GM18861 (cell line): ENCODE data around the gene THSD7A.

ENCODE experiments used
- ATAC-seq: cut with Tn5 transposase; IDR thresholded peaks from one replicate; pipeline ENCODE4 v1.9.1; 2021; ENCODE audit not compliant: unreplicated experiment

THSD7A gene, protein sequence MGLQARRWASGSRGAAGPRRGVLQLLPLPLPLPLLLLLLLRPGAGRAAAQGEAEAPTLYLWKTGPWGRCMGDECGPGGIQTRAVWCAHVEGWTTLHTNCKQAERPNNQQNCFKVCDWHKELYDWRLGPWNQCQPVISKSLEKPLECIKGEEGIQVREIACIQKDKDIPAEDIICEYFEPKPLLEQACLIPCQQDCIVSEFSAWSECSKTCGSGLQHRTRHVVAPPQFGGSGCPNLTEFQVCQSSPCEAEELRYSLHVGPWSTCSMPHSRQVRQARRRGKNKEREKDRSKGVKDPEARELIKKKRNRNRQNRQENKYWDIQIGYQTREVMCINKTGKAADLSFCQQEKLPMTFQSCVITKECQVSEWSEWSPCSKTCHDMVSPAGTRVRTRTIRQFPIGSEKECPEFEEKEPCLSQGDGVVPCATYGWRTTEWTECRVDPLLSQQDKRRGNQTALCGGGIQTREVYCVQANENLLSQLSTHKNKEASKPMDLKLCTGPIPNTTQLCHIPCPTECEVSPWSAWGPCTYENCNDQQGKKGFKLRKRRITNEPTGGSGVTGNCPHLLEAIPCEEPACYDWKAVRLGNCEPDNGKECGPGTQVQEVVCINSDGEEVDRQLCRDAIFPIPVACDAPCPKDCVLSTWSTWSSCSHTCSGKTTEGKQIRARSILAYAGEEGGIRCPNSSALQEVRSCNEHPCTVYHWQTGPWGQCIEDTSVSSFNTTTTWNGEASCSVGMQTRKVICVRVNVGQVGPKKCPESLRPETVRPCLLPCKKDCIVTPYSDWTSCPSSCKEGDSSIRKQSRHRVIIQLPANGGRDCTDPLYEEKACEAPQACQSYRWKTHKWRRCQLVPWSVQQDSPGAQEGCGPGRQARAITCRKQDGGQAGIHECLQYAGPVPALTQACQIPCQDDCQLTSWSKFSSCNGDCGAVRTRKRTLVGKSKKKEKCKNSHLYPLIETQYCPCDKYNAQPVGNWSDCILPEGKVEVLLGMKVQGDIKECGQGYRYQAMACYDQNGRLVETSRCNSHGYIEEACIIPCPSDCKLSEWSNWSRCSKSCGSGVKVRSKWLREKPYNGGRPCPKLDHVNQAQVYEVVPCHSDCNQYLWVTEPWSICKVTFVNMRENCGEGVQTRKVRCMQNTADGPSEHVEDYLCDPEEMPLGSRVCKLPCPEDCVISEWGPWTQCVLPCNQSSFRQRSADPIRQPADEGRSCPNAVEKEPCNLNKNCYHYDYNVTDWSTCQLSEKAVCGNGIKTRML (N-terminal part only)

DNA sequence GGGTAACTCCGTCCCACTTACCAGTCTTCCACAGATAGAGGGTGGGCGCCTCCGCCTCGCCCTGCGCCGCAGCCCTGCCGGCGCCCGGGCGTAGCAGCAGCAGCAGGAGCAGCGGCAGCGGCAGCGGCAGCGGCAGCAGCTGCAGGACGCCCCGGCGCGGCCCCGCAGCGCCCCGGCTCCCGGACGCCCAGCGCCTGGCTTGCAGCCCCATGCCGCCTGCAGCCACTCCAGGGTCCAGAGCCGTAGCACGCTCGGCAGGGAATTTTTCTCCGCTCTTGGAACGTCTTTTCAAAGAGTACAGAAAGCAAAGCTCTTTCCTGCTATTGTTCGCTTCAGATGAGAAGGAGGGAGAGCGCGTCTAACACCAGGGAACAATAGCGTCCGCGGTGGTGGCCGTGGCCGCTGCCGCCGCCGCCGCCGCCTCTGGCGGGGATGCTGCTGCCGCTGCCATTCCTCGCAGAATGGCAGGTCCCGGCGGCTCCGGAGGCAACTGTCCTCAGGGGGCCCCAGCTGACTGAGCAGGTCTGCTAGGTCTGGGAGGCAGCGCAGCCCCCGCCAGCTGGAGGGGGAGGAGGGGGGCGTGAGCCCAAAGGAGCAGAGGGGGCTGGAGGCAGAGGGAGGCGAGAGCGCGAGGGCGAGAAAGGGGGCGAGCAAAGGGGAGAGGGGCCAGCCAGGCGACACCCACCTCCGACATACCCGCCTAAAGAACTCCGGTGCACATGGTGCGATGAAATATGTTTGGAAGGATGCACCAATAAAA, at the start of gene THSD7A:
THSD7A (minus strand) TSS at position 463 of the 760 bp plus-strand sequence; CDS start at position 211, 252 bp downstream.
- ATAC-seq: peak; percentile 46

DNA sequence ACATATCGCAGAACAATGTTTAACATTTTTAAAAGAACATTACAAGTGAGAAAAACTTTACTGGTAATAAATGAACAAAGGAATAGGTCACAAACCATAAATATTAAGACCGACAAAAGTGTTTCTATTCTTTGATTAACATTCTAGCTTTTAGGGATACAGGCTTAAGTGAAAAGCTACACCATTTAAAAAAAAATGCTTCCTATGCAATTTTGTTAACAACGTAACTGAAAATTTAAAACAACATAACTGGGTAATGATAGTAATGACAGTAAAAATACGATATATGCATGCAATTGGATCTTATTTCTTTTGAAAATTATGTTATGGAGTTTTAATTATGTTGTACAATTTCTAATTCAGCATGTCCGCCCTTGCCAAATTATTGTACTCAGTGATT, 49.7 kb upstream of the THSD7A start:
- ATAC-seq: no peak

DNA sequence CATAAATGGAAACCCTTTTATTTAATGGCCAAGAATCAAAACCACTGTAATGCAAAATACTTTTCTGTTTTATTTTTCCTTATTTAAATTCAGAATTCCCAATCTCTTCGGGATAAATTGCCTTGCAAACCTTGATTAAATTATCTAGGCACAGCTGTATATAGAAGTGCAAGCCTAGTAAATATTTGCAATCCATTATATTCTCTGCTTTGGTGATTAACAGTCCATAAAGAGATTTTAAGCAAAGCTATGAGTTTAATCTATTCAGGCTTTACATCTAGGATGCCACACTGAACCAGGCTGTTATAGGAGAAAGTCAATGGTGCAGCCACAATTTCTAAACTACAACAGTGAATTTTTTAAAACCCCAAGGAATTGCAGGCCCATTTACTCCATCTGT, 43.6 kb upstream of the THSD7A start:
- ATAC-seq: no peak

DNA sequence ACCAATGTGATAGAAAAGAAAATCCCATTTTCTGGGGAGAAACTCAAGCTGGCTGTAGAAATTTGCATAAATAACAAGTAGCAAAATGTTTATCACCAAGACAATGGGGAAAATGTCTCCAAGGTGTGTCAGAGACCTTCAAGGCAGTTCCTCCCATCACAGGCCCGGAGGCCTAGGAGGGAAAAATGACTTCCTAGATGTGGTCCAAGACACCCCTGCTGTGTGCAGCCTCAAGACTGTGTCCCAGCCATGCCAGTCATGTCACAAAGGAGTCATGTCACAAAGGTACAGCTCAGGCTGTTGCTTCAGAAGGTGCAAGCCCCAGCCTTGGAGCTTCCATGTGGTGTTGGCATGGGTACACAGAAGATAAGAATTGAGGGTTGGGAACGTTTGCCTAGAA, 33.7 kb upstream of the THSD7A start:
- no peak for ATAC-seq

DNA sequence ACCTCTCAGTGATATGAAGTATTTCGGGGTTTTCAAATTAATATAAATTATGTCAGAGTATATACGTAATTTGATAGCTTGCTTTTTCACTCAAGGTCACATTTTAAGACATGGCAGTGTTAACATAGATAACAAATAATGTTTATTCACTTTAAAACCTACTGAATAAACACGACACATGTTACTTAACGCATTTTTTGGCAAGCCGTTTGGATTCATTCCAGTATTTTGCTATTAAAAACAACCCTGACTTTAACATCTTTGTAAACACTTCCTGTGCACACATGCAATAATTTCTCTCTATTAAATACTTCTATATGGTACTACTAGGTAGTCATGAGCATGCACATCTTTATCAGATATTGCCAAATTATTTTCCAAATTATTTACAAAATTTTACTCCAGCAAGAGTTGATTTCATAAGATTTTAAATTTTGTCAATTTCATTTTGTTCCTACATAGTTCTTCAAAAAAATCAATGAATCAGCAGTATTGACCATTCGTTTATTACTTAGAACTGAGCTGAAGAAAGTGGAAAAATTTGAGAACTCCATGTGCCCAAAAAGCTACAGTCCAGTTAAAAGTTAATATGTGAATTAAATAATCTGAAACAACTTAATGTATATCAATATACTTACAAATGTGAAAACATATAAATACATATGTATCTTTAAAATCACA, 26.8 kb upstream of the THSD7A start:
- no peak for ATAC-seq

DNA sequence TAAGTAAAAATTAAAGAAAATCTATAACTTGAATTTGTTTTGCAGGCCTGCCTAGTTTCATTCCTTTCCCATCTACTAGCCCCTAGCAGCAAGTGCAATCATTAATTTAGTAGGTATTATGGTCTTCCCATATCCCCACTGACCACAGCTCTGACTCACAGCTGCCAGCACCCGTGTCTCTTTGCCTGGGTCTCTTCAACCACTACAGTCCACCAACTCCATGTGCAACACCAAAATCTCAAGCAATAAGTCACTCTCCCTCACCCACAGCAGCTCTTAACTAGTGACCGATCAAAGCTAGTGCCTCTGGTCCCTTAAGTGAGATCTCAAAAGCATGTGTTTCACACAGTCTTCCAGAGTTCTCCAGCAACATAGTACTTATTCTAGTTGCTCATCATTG, 26.0 kb upstream of the THSD7A start:
- no peak for ATAC-seq

DNA sequence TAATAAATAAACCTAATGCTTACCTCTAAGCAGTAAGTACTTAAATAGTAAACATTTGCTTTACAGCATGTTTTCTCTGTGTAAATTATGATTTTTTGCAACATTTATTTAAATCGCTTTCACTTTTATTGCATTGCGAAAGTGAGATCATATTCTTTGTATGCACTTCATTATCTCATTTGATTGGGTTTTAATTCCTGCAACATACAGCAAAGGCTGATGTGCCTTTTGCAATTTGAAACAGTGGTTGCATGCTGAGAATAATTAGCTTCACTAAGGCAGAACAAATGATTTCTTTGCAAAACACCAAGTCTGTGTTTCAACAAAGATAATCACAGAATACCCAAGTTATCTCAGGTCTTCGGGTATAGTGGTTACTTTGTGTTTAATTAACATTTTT, 16.3 kb upstream of the THSD7A start:
- no peak for ATAC-seq

DNA sequence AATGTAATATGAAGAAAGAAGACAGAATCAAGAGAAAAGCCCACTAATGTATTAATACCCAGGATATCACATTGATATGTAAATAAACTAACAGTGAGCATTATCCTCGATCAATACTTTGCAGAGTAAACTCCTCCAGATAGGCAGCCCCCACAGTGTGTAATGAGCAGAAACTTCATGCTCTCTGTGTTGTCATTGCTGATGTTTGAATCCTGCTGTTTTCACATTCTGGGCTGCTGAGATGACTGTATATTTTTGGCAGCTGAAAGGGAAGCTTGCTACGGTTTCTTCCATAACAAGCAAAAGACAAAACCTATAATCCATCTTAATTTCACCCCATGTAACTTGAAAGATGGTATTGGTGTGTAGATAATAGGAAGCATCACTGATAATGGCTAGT, 15.3 kb upstream of the THSD7A start:
- ATAC-seq: no peak

DNA sequence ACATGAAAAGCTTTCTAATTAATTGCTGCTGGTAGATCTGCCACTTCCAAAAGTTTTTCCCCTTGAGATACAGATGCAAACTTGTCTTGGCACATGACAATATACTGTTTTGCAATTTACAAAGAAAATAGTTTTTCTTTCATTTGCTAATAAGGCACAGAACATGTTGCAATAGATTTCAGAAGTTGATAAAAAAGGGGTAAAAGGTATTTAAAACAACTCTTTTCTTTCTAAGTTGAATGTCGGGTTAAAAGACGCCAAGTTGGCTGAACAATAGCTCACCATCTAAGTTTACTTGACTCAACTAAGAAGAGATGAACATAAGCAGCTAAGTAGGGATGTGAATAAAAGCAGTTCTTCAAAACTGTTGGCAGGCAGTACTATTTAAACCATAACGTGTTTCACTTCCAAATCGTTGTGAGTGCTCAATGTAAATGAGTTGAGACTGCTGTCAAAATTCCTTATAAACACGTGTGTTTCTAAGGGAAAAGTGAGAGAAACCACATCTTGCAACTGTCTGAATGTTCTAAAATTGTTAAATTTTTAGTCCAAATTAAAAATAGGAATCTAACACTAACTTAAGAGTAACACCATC, 14.5 kb upstream of the THSD7A start:
- no peak for ATAC-seq

DNA sequence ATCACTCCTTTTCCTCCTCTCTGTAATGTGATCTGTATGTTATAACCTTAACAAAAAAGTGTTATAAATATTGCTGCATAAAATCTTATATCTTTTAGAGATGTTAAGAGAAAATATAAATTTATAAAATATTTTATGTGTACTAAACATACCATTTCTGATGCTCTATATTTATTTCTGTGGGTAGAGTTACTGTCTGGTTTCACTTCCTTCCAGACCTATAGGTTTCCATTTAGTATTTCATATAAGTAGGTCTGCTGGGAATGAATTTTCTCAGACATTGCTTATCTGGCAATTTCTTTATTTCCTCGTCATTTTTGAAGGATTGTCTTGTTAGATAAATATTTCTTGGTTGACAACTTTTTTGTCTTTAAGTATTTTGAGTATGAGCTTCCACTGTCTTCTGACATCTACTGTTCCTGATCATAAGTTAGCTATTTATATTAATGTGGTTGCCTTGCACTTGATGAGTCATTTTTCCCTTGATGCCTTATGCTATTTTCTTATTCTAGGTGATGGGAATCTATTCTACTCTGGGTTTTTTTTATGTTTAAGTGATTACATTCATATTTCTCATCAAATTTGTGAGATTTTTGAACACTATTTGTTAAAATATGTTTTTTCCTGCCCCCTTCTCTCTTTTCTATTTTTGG, 11.2 kb upstream of the THSD7A start:
- ATAC-seq: peak; percentile 62

DNA sequence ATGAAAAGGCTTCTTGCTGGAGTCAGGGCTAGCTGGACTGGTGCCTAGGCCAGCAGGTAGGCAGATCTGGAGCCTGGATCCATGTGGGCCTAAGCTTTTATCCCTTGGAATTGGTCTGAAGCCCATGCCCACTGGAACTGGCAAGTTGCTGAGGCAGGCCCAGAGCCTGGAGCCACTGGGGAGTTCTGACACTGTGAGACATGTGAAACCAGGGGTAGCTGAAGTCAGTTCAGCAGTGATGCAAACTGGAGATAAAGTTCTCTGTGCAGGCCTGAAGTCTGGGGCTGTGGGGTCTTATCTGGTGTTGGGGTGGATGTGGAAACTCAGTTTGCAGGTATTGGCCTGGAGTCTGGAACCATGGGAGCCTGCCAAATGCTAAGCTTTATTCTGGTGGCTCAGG, 9.7 kb upstream of the THSD7A start:
- no peak for ATAC-seq

DNA sequence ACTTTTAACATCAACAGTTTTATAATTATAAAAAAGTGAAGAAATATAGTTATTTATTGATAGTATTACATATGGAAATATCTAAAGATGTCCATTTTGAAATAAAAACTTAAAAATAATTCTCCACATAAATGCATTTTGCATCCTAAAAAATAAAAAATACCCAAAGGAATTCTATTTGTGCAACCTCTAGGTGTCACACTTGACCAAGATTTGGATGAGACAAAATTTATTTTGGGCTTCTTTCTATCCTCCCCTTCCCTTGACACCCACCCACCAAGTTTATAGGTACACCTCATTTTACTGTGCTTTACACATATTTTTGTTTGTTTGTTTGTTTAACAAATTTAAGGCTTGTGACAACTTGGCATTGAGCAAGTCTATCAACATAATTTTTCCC, 3.3 kb upstream of the THSD7A start:
- no peak for ATAC-seq

DNA sequence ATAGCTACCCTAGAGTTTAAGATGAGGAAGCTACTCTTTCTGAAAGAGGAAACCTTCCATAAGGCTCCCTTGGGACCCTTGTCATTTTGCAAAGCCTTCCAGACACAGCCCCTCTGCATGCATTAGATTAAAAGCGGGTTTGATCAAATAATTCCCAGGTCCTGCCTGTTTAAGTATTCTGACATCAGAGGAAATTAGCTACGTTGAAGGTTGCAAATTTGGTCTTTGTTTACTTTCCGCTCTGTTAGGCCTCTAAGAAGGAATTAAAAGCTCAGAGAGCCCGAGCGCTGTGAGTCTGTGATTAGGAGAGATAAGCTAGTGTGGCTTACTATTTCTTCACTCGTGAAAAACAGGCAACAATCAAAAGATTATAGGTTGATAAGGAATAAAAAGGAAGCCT, 1.4 kb upstream of the THSD7A start:
- ATAC-seq: no peak

DNA sequence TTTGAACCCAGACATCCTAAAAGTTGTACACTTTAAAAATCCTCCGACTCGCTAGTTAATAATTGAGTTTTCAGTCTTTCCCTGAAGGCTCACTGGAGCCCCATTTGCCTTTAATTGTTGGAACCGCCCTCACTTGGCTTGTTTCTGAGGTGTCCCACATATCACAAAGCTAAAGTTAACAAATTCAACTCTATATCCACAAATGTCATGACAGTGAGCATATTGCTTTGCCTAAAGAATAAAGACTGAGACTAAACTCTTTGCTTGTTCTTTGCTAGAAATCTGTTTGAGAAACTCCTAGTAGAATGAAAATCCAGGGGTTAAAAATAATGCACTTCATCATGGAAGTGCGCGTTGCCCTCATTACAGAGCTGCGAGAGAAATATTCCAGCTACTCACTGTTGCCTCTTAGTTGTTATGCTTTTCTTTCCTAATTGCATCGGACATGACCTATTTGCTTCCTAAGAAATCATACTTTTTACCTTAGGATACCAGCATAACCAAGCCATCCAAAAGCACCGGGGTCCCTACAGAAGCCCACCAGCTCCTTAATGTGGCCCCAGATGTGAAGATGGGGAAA, 752 bp downstream of the THSD7A start:
- ATAC-seq: no peak

DNA sequence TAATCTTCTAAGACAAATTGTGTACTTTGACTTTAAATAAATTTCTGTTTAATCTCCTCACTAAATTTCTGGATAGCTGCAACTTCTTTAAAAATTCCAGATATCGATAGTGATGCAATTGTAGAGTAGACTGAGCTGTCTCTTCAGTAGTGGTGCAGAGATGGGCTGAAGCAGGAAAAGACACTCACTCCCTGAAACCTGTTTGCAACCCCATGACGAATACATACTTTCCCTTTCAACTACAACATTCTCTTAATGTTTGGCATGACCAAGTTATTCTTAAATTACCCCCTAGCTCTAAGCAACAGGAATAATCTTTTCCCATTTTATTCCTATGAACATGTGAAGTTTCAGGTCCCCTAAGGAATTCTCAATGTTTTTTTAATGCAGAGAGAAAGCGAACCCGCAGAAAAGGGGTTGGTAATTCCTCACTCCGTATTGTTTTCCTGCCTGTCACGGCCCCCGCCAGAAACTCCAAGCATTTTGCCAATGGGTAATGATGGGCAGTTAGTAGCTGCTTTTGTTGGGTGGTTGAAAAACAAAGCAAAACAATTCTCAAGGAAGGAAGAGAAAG, 1.3 kb downstream of the THSD7A start:
- no peak for ATAC-seq

DNA sequence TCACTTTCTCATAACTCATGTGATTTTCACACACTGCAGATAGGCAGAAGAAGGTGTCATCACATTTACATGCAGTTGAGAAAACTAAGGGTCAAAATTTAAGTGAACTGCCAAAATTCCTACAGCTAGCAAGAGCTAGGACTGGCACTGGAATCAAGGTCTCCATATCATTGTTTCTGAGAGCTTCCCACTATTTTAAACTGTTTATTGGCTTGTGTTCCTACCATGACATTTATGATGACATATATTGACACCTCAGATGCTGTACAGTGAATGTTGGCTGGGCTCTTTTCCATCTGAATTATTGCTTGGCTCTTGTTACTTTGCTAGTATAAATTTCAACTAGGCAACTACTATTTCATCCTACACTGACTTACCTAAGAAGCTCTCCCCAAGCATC, 2.0 kb downstream of the THSD7A start:
- no peak for ATAC-seq

DNA sequence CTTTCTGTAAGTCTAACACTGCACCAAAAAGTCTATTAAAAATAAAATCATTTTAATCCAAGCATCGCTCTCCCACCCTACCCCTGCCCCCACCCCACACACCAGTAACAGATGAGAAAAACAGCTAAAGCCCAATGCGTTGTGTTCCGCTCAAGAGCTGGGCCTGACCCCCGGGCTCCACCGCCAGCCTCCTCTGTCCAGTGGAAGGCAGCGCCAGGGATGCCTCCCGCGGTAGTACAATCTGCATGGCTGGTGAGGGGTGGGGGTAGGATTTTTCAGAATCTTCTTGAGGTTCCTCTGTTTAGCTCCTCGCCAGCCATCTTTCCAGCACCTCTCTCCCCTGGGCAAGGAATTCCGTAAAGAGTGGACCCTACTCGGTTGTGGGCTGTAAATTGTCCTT, 12.1 kb downstream of the THSD7A start:
- no peak for ATAC-seq

DNA sequence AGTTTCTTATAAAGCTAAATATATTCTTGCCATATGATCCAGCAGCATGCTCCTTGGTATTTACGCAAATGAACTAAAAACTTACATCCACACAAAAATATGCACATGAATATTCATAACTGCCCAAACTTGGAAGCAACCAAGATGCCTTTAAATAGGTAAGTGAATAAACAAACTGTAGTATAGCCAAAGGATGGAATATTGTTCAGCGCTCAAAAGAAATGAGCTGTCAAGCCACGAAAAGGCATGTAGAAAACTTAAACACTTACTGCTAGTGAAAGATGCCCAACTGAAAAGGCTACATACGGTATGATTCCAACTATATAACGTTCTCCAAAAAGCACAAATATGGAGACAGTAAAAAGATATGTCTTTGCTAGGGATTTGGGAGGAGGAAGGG, 12.7 kb downstream of the THSD7A start:
- no peak for ATAC-seq

DNA sequence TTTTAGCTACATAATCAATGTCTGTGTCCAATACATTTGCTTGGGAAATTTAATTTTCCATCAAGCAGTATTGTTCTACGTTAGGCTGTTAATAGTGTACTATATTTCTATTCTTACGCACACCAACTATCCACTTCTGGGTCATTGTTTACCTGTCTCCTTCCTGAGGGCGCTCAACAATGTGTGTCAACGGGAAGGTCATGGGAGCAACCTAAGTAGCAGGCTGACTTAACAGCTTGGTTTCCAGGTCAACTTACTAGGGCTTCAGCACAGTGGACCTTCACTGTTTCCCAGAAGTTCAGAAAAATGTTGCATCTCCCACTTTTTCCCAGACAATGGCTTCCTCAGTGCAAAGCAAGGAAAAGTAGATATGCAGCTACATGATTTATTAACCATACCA, 13.7 kb downstream of the THSD7A start:
- ATAC-seq: no peak
